HL-60 (cell line): ENCODE data around the gene PAPPA.

ENCODE experiments used
- TF ChIP-seq, protein P1 (sequence below): IDR thresholded peaks from one replicate; pipeline ENCODE4 v1.5.1; 2011; ENCODE audit warnings: low read length, control low read depth, inconsistent platforms; ENCODE audit not compliant: insufficient read depth
- TF ChIP-seq, protein P2 (sequence below): IDR thresholded peaks from 2 replicates; pipeline ENCODE4 v1.6.1; 2012; ENCODE audit warnings: low read depth; ENCODE audit not compliant: insufficient replicate concordance

DNA sequence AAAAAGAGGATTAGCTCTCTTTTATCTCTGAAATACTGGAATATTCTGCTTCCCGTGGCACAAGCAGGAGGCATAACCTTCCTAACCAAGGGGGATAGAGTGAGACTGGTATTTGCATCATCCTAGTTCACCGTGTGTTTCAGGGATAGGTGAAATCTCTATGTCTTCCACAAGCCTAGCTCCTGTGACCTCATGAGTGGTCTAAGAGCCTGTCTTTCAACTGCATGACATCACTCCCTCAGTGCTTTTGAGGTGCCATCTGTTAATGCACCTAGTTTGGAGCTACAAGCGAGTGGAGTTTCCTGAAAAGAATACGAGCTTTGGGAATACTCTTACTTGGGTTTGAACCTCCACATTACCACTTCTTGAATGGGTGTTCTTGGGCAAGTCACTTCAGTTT, 181.8 kb downstream of the PAPPA start:
- TF ChIP-seq, protein P1, sequence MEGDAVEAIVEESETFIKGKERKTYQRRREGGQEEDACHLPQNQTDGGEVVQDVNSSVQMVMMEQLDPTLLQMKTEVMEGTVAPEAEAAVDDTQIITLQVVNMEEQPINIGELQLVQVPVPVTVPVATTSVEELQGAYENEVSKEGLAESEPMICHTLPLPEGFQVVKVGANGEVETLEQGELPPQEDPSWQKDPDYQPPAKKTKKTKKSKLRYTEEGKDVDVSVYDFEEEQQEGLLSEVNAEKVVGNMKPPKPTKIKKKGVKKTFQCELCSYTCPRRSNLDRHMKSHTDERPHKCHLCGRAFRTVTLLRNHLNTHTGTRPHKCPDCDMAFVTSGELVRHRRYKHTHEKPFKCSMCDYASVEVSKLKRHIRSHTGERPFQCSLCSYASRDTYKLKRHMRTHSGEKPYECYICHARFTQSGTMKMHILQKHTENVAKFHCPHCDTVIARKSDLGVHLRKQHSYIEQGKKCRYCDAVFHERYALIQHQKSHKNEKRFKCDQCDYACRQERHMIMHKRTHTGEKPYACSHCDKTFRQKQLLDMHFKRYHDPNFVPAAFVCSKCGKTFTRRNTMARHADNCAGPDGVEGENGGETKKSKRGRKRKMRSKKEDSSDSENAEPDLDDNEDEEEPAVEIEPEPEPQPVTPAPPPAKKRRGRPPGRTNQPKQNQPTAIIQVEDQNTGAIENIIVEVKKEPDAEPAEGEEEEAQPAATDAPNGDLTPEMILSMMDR = no peak
- TF ChIP-seq, protein P2, sequence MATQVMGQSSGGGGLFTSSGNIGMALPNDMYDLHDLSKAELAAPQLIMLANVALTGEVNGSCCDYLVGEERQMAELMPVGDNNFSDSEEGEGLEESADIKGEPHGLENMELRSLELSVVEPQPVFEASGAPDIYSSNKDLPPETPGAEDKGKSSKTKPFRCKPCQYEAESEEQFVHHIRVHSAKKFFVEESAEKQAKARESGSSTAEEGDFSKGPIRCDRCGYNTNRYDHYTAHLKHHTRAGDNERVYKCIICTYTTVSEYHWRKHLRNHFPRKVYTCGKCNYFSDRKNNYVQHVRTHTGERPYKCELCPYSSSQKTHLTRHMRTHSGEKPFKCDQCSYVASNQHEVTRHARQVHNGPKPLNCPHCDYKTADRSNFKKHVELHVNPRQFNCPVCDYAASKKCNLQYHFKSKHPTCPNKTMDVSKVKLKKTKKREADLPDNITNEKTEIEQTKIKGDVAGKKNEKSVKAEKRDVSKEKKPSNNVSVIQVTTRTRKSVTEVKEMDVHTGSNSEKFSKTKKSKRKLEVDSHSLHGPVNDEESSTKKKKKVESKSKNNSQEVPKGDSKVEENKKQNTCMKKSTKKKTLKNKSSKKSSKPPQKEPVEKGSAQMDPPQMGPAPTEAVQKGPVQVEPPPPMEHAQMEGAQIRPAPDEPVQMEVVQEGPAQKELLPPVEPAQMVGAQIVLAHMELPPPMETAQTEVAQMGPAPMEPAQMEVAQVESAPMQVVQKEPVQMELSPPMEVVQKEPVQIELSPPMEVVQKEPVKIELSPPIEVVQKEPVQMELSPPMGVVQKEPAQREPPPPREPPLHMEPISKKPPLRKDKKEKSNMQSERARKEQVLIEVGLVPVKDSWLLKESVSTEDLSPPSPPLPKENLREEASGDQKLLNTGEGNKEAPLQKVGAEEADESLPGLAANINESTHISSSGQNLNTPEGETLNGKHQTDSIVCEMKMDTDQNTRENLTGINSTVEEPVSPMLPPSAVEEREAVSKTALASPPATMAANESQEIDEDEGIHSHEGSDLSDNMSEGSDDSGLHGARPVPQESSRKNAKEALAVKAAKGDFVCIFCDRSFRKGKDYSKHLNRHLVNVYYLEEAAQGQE = no peak
